HL-60 (cell line): Measurements from ENCODE around the gene GP2.

Experiments
- DNase-seq, 2 experiments: peaks; one replicate each; pipeline ENCODE4 v3.0.0-alpha.2; 2010 to 2020; ENCODE audit warnings: low read depth in 1 of 2, low spot score in 1 of 2
- H3K27ac ChIP-seq: fragments of 250-450 bp; sonication (Bioruptor Pico); replicated peaks from 2 replicates; pipeline ENCODE4 v1.5.1; 2020; ENCODE audit warnings: mild to moderate bottlenecking, moderate library complexity
- H3K27me3 ChIP-seq: fragments of 250-450 bp; sonication (Bioruptor Pico); 2 replicates; pipeline ENCODE4 v1.5.1; 2021; ENCODE audit warnings: mild to moderate bottlenecking, moderate library complexity; ENCODE audit not compliant: insufficient read depth, poor library complexity, severe bottlenecking
- H3K4me3 ChIP-seq: replicated peaks from 2 replicates; pipeline ENCODE4 v1.5.1; 2011; ENCODE audit warnings: mild to moderate bottlenecking, control low read depth, low read length; ENCODE audit not compliant: insufficient read depth
- CTCF ChIP-seq: IDR thresholded peaks from one replicate; pipeline ENCODE4 v1.5.1; 2011; ENCODE audit warnings: low read length, control low read depth, inconsistent platforms; ENCODE audit not compliant: insufficient read depth
- GABPA ChIP-seq: IDR thresholded peaks from 2 replicates; pipeline ENCODE4 v1.6.1; 2012; ENCODE audit warnings: low read depth
- POLR2AphosphoS5 ChIP-seq: IDR thresholded peaks from 2 replicates; pipeline ENCODE4 v1.6.1; 2012; ENCODE audit warnings: low read depth
- REST ChIP-seq: IDR thresholded peaks from 2 replicates; pipeline ENCODE4 v1.6.1; 2012; ENCODE audit warnings: low read depth; ENCODE audit not compliant: insufficient replicate concordance
- SPI1 ChIP-seq: IDR thresholded peaks from 2 replicates; pipeline ENCODE4 v1.6.1; 2012; ENCODE audit warnings: low read depth, mild to moderate bottlenecking, borderline replicate concordance

GP2 gene

GRCh38 chr16:20301840-20302239 is 25.5 kb downstream of the GP2 start:
- H3K4me3 ChIP-seq: no peak overlapping the region
- no peaks in the 10 kb centered on the region for H3K27me3 ChIP-seq
- H3K27ac ChIP-seq: no peak overlapping the region
- TF ChIP-seq REST: peak; percentile 76
- TF ChIP-seq CTCF: no peak
- no peak for TF ChIP-seq POLR2AphosphoS5
- no peak for DNase-seq

GRCh38 chr16:20300312-20301097 is 26.8 kb downstream of the GP2 start:
- Histone ChIP-seq H3K27ac (no peak overlapping the region), H3K4me3 (no peak overlapping the region), H3K27me3 (no peaks in the 10 kb centered on the region)
- no peak for TF ChIP-seq GABPA
- TF ChIP-seq CTCF: peak; percentile 80
- TF ChIP-seq REST: no peak
- TF ChIP-seq POLR2AphosphoS5: no peak
- TF ChIP-seq SPI1: peak; percentile 81
- DNase-seq: peak; percentile 13 to 64

- H3K27me3 ChIP-seq: no peaks in the 10 kb centered on the region
- TF ChIP-seq SPI1 (no peak), REST (no peak), CTCF (no peak), GABPA (no peak)
- no peak overlapping the region for H3K4me3 ChIP-seq
- DNase-seq: no peak
- no peak overlapping the region for H3K27ac ChIP-seq
Measured at GRCh38 chr16:20298452-20298851, 28.9 kb downstream of the GP2 start.
